IMR-90 (cell line): ENCODE data around the gene GPX5. TPM values are rescaled to one million over a fixed set of nuclear protein-coding genes. Genes with fewer than 3 reads are reported as not detected.

Experiments used
- ATAC-seq: fragments of 200-7000 bp; cut with Tn5 transposase; 2 replicates; pipeline ENCODE4 v1.9.1; 2020; ENCODE audit warnings: low read depth, mild to moderate bottlenecking, moderate library complexity
- BruUV-seq: library from RNA; stranded (reverse); fragments of 400-500 nt; replicated peaks from 2 replicates; lab custom pipeline; 2021; lab: Mats Ljungman, UMichigan
- CTCF ChIA-PET: fragments of 300-600 bp; formaldehyde crosslinking; extraction: SDS; loops from one replicate; lab custom pipeline; 2021; ENCODE audit warnings: antibody characterized with exemption; lab: Yijun Ruan, JAX
- POLR2A ChIA-PET: fragments of 300-600 bp; sonication (Branson Sonifier 250); formaldehyde crosslinking; loops from one replicate; lab custom pipeline; 2022; ENCODE audit warnings: antibody characterized with exemption; ENCODE audit not compliant: unreplicated experiment; lab: Charles Lee
- DNase-seq: peaks from one replicate; pipeline ENCODE4 v3.0.0; 2013
- H2AFZ ChIP-seq: replicated peaks from 2 replicates; pipeline ENCODE3; 2013; ENCODE audit warnings: low read length, mild to moderate bottlenecking; ENCODE audit not compliant: poor library complexity
- H2AK5ac ChIP-seq: 2 replicates; pipeline ENCODE4 v1.6.1; 2013; ENCODE audit warnings: low read depth, low read length, inconsistent platforms
- H2AK9ac ChIP-seq: replicated peaks from 2 replicates; pipeline ENCODE3; 2013; ENCODE audit warnings: mild to moderate bottlenecking, low read depth, low read length, moderate library complexity; ENCODE audit not compliant: poor library complexity
- H2BK120ac ChIP-seq: 2 replicates; pipeline ENCODE4 v1.6.1; 2013; ENCODE audit warnings: low read depth, low read length, inconsistent platforms
- H2BK15ac ChIP-seq: 3 replicates; pipeline ENCODE4 v1.6.1; 2013; ENCODE audit warnings: low read depth, low read length, inconsistent platforms
- H2BK20ac ChIP-seq: 2 replicates; pipeline ENCODE4 v1.6.1; 2013; ENCODE audit warnings: low read depth, mild to moderate bottlenecking, inconsistent platforms, low read length, moderate library complexity
- H2BK5ac ChIP-seq: 2 replicates; pipeline ENCODE4 v1.6.1; 2013; ENCODE audit warnings: mild to moderate bottlenecking, low read depth, low read length, inconsistent platforms; ENCODE audit not compliant: poor library complexity, severe bottlenecking
- H3K14ac ChIP-seq: replicated peaks from 2 replicates; pipeline ENCODE4 v1.6.1; 2013; ENCODE audit warnings: low read depth, low read length, inconsistent platforms
- H3K18ac ChIP-seq: 2 replicates; pipeline ENCODE4 v1.6.1; 2013; ENCODE audit warnings: low read depth, low read length, control low read depth
- H3K23ac ChIP-seq: 2 replicates; pipeline ENCODE4 v1.6.1; 2013; ENCODE audit warnings: low read depth, low read length, inconsistent platforms
- H3K27ac ChIP-seq: 2 replicates; pipeline ENCODE4 v1.5.1; 2013; ENCODE audit warnings: mild to moderate bottlenecking, control low read depth, low read length; ENCODE audit not compliant: insufficient read depth
- H3K27me3 ChIP-seq: 2 replicates; pipeline ENCODE4 v1.6.1; 2013; ENCODE audit warnings: low read length; ENCODE audit not compliant: control insufficient read depth, insufficient read depth
- H3K36me3 ChIP-seq: 2 replicates; pipeline ENCODE4 v1.6.1; 2013; ENCODE audit warnings: low read length, mixed read lengths; ENCODE audit not compliant: control insufficient read depth, insufficient read depth
- H3K4ac ChIP-seq: 2 replicates; pipeline ENCODE4 v1.6.1; 2013; ENCODE audit warnings: low read depth, low read length, inconsistent platforms
- H3K4me1 ChIP-seq: 2 replicates; pipeline ENCODE4 v1.6.1; 2013; ENCODE audit warnings: low read length, mixed read lengths; ENCODE audit not compliant: control insufficient read depth, insufficient read depth
- H3K4me2 ChIP-seq: 2 replicates; pipeline ENCODE4 v1.6.1; 2013; ENCODE audit warnings: low read depth, mild to moderate bottlenecking, control low read depth, low read length, moderate library complexity
- H3K4me3 ChIP-seq: 2 replicates; pipeline ENCODE4 v1.5.1; 2013; ENCODE audit warnings: low read depth, mild to moderate bottlenecking, control low read depth, low read length, moderate library complexity; ENCODE audit not compliant: insufficient read depth
- H3K56ac ChIP-seq: 2 replicates; pipeline ENCODE4 v1.6.1; 2013; ENCODE audit warnings: low read length, inconsistent platforms; ENCODE audit not compliant: insufficient read depth; ENCODE audit errors: extremely low read depth
- H3K79me1 ChIP-seq, 2 experiments: 2 replicates each; pipeline ENCODE4 v1.6.1; 2013; ENCODE audit warnings: low read length in 2 of 2, inconsistent platforms in 1 of 2, low read depth in 1 of 2
- H3K9ac ChIP-seq: 2 replicates; pipeline ENCODE4 v1.6.1; 2013; ENCODE audit warnings: low read depth, low read length, control low read depth
- H3K9me1 ChIP-seq: 2 replicates; pipeline ENCODE4 v1.6.1; 2013; ENCODE audit warnings: low read length, inconsistent platforms; ENCODE audit not compliant: insufficient read depth
- H3K9me3 ChIP-seq: 2 replicates; pipeline ENCODE4 v1.6.1; 2013; ENCODE audit warnings: low read length; ENCODE audit not compliant: control insufficient read depth, insufficient read depth
- H4K20me1 ChIP-seq: 2 replicates; pipeline ENCODE4 v1.6.1; 2013; ENCODE audit warnings: low read length, inconsistent platforms; ENCODE audit not compliant: insufficient read depth
- H4K5ac ChIP-seq: 2 replicates; pipeline ENCODE4 v1.6.1; 2013; ENCODE audit warnings: mild to moderate bottlenecking, low read depth, low read length, control low read depth
- H4K8ac ChIP-seq, 2 experiments: 2 replicates each; pipeline ENCODE4 v1.6.1; 2013; ENCODE audit warnings: low read depth in 2 of 2, low read length in 2 of 2, control low read depth in 1 of 2, inconsistent platforms in 1 of 2
- H4K91ac ChIP-seq: 2 replicates; pipeline ENCODE4 v1.6.1; 2013; ENCODE audit warnings: low read depth, low read length, inconsistent platforms; ENCODE audit not compliant: insufficient read depth
- BHLHE40 ChIP-seq: fragments of 150-350 bp; IDR thresholded peaks from 2 replicates; pipeline ENCODE4 v1.6.1; 2016; ENCODE audit warnings: mild to moderate bottlenecking, low read depth, low read length
- CHD1 ChIP-seq: IDR thresholded peaks from 2 replicates; pipeline ENCODE4 v1.6.1; 2012; ENCODE audit warnings: low read depth, low read length, improper control_type of control experiment
- CTCF ChIP-seq: conservative IDR thresholded peaks from 2 replicates; pipeline ENCODE4 v1.5.1; 2012; ENCODE audit warnings: mild to moderate bottlenecking, low read depth, low read length, improper control_type of control experiment
- FOS ChIP-seq: fragments of 150-350 bp; IDR thresholded peaks from 2 replicates; pipeline ENCODE4 v1.6.1; 2016; ENCODE audit warnings: low read depth, low read length
- MAFK ChIP-seq: IDR thresholded peaks from 2 replicates; pipeline ENCODE4 v1.6.1; 2012; ENCODE audit warnings: low read depth, low read length, improper control_type of control experiment
- NFE2L2 ChIP-seq: fragments of 150-350 bp; IDR thresholded peaks from 2 replicates; pipeline ENCODE4 v1.6.1; 2016; ENCODE audit warnings: low read depth, mild to moderate bottlenecking, low read length
- POLR2A ChIP-seq: IDR thresholded peaks from 2 replicates; pipeline ENCODE4 v1.6.1; 2012; ENCODE audit warnings: mild to moderate bottlenecking, low read depth, low read length
- RAD21 ChIP-seq: IDR thresholded peaks from 2 replicates; pipeline ENCODE4 v1.6.1; 2012; ENCODE audit warnings: low read length, improper control_type of control experiment
- RCOR1 ChIP-seq: IDR thresholded peaks from 2 replicates; pipeline ENCODE4 v1.6.1; 2012; ENCODE audit warnings: mild to moderate bottlenecking, low read length, improper control_type of control experiment; ENCODE audit not compliant: insufficient replicate concordance
- RFX5 ChIP-seq: IDR thresholded peaks from 2 replicates; pipeline ENCODE4 v1.8.0; 2012; ENCODE audit warnings: low read depth, mild to moderate bottlenecking, low read length, moderate library complexity
- WGBS, 2 experiments: methylation state at CpG; one replicate each; pipeline versions ENCODE4 v1.1.5 to v1.1.7; 2013; ENCODE audit warnings: missing lambda C conversion rate in 2 of 2; ENCODE audit not compliant: insufficient read length in 1 of 2; ENCODE audit errors: extremely low coverage in 2 of 2; 5-methylcytosine and 5-hydroxymethylcytosine counted together
- dilution Hi-C: fragments of 300-500 bp; cut with HindIII; formaldehyde crosslinking; loops from one replicate; pipeline ENCODE4 v1.14.3; 2018; ENCODE audit warnings: low sequenced_read_pairs; ENCODE audit not compliant: unreplicated experiment
- in situ Hi-C: fragments of 300-500 bp; cut with MboI; formaldehyde crosslinking; loops from 3 replicates; pipeline ENCODE4 v1.14.3; 2019; ENCODE audit warnings: low sequenced_read_pairs, inconsistent platforms, mixed read lengths
- intact Hi-C: fragments of 100-400 bp; cut with micrococcal nuclease; formaldehyde crosslinking; loops from 2 replicates; pipeline ENCODE4 v1.10.0; 2022
- polyA plus RNA-seq, 3 experiments: library from polyadenylated mRNA; depleted of rRNA; stranded (reverse); fragments of >200 nt; gene quantifications; 2 replicates each; pipeline ENCODE4 v1.2.3, GENCODE V29; 2012; ENCODE audit warnings: low replicate concordance in 1 of 3
- total RNA-seq: library from RNA; depleted of rRNA; stranded (reverse); fragments of >200 nt; gene quantifications from 2 replicates; pipeline ENCODE4 v1.2.3, GENCODE V29; 2012
- TF ChIP-seq, protein P1 (sequence below): fragments of 150-350 bp; IDR thresholded peaks from 2 replicates; pipeline ENCODE4 v1.6.1; 2017; ENCODE audit warnings: mild to moderate bottlenecking, antibody characterized with exemption, low read length, low read depth

The GPX5 gene
- total and polyA plus RNA-seq, 2 of the 4 experiments (the other 2 are of a cell fraction), result not detected

GRCh38 chr6:28558629-28559028, 32.9 kb downstream of the GPX5 start:
- no peak overlapping the region for H3K9ac ChIP-seq
- H3K4ac ChIP-seq, result no peak overlapping the region
- POLR2A ChIA-PET, result no interaction called here
- no peak overlapping the region for H3K14ac ChIP-seq
- ATAC-seq (no peak), DNase-seq (no peak)
- no peak overlapping the region for H2AFZ ChIP-seq
- CTCF ChIA-PET, result no interaction called here
- in situ Hi-C loops (no loop called here), dilution Hi-C loops (no loop called here), intact Hi-C loops (no loop called here)
- H4K91ac ChIP-seq, result no peak overlapping the region
- H3K56ac ChIP-seq, result no peak overlapping the region
- no peak overlapping the region for H2AK5ac ChIP-seq
- peaks cover 2% of the 10 kb centered on the region; the same call in 1 of the 2 replicates for H3K27me3 ChIP-seq
- H3K79me1 ChIP-seq, result no peaks in the 10 kb centered on the region
- TF ChIP-seq RFX5 (no peak), MAFK (no peak), FOS (no peak), CTCF (no peak), NFE2L2 (no peak), POLR2A (no peak), RAD21 (no peak), CHD1 (no peak), RCOR1 (no peak), BHLHE40 (no peak)
- TF ChIP-seq, protein P1, sequence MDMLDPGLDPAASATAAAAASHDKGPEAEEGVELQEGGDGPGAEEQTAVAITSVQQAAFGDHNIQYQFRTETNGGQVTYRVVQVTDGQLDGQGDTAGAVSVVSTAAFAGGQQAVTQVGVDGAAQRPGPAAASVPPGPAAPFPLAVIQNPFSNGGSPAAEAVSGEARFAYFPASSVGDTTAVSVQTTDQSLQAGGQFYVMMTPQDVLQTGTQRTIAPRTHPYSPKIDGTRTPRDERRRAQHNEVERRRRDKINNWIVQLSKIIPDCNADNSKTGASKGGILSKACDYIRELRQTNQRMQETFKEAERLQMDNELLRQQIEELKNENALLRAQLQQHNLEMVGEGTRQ, result no peak
- H3K27ac ChIP-seq, result no peak overlapping the region
- H4K5ac ChIP-seq, result no peak overlapping the region
- H2BK20ac ChIP-seq, result no peak overlapping the region
- no TSS peak for BruUV-seq
- H2BK5ac ChIP-seq, result no peak overlapping the region
- no peak overlapping the region for H3K4me3 ChIP-seq
- no peak overlapping the region for H3K4me2 ChIP-seq
- no peak overlapping the region for H4K8ac ChIP-seq
- H4K20me1 ChIP-seq, result no peaks in the 10 kb centered on the region
- no peak overlapping the region for H2AK9ac ChIP-seq
- no peaks in the 10 kb centered on the region for H3K9me3 ChIP-seq
- H3K18ac ChIP-seq, result no peak overlapping the region
- no peaks in the 10 kb centered on the region for H3K4me1 ChIP-seq
- no peaks in the 10 kb centered on the region for H3K36me3 ChIP-seq
- WGBS, 2 experiments, result no CpG with 5 or more reads among the region's 3 CpGs
- H2BK15ac ChIP-seq, result no peak overlapping the region
- H3K23ac ChIP-seq, result no peak overlapping the region
- no peak overlapping the region for H2BK120ac ChIP-seq
- no peaks in the 10 kb centered on the region for H3K9me1 ChIP-seq
